SJCRH30 (cell line): Measurements from ENCODE around the gene METTL21C. TPM values are rescaled to one million over a fixed set of nuclear protein-coding genes. Genes with fewer than 3 reads are reported as not detected.
A peak's percentile ranks its signal among the peaks of the same experiment; 100 is the strongest.

Source experiments
- DNase-seq, 2 experiments: peaks; one replicate each; pipeline ENCODE4 v3.0.0-alpha.2; 2015 to 2020
- H3K27ac ChIP-seq: fragments of 250-450 bp; sonication (Bioruptor Pico); 2 replicates; pipeline ENCODE4 v1.5.1; 2020; ENCODE audit warnings: mild to moderate bottlenecking, moderate library complexity
- H3K27me3 ChIP-seq: fragments of 250-450 bp; sonication (Bioruptor Pico); 2 replicates; pipeline ENCODE4 v1.5.1; 2020; ENCODE audit warnings: mild to moderate bottlenecking, moderate library complexity
- H3K36me3 ChIP-seq: fragments of 250-450 bp; sonication (Bioruptor Pico); 2 replicates; pipeline ENCODE4 v1.5.1; 2020; ENCODE audit warnings: mild to moderate bottlenecking, moderate library complexity
- H3K4me1 ChIP-seq: fragments of 250-450 bp; sonication (Bioruptor Pico); 2 replicates; pipeline ENCODE4 v1.5.1; 2020; ENCODE audit warnings: mild to moderate bottlenecking, moderate library complexity
- H3K4me3 ChIP-seq: fragments of 250-450 bp; sonication (Bioruptor Pico); 2 replicates; pipeline ENCODE4 v1.5.1; 2020; ENCODE audit warnings: mild to moderate bottlenecking, moderate library complexity
- H3K9me3 ChIP-seq: fragments of 250-450 bp; sonication (Bioruptor Pico); replicated peaks from 2 replicates; pipeline ENCODE4 v1.5.1; 2020; ENCODE audit warnings: mild to moderate bottlenecking, moderate library complexity
- total RNA-seq: library from RNA; depleted of rRNA; stranded (reverse); fragments of >200 nt; shearing (Covaris generic); gene quantifications from 2 replicates; pipeline ENCODE4 v1.2.3, GENCODE V29; 2014; rRNA removed

Gene METTL21C
- not detected in 2 replicates for total RNA-seq

DNA sequence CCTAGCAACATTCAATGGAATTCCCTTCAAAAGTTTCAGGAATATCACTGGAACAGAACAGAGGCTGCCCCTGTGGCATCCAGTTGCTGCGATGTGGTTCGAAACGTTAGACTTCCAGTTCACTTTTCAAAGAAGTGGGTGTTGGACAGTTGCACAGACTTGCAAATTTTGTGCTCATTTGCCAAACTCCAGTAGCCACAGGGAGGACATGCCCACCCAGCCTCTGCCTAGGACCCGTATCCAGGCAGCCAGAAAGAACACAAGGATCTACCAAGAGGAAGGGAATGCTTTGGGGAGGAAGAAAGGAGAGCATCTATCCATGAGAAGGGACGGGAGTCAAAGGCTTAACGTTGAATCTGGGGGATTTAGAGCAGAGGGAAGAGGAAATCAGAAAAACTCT lies at the start of gene METTL21C:
TSS of gene METTL21C (minus strand) at position 108 of the 400 bp plus-strand sequence. CDS start 546 bp downstream, outside the sequence.
- peaks cover 2% of the 10 kb centered on the region; the same call in 1 of the 2 replicates for H3K4me1 ChIP-seq
- no peaks in the 10 kb centered on the region for H3K27me3 ChIP-seq
- no peak within 1 kb of the TSS for H3K27ac ChIP-seq
- no peaks in the 10 kb centered on the region for H3K36me3 ChIP-seq
- DNase-seq = no peak
- H3K4me3 ChIP-seq = no peak within 1 kb of the TSS
- 0 out of 2 replicates have a peak, but pooled peaks cover 2% of the 10 kb centered on the region for H3K9me3 ChIP-seq

- no peaks in the 10 kb centered on the region for H3K4me1 ChIP-seq
- H3K9me3 ChIP-seq = no peaks in the 10 kb centered on the region
- no peaks in the 10 kb centered on the region for H3K36me3 ChIP-seq
- H3K4me3 ChIP-seq = no peak overlapping the region
- H3K27me3 ChIP-seq = no peaks in the 10 kb centered on the region
- DNase-seq = no peak
- H3K27ac ChIP-seq = no peak overlapping the region
These were observed 47.7 kb upstream of the METTL21C start for GRCh38 chr13:102742506-102742905.

GRCh38 chr13:102742101-102742500 lies 47.3 kb upstream of the METTL21C start:
- no peaks in the 10 kb centered on the region for H3K36me3 ChIP-seq
- no peaks in the 10 kb centered on the region for H3K9me3 ChIP-seq
- no peak for DNase-seq
- H3K27me3 ChIP-seq = no peaks in the 10 kb centered on the region
- no peaks in the 10 kb centered on the region for H3K4me1 ChIP-seq
- no peak overlapping the region for H3K27ac ChIP-seq
- no peak overlapping the region for H3K4me3 ChIP-seq

GRCh38 chr13:102729560-102730270 lies 34.9 kb upstream of the METTL21C start:
- no peaks in the 10 kb centered on the region for H3K27me3 ChIP-seq
- no peaks in the 10 kb centered on the region for H3K36me3 ChIP-seq
- DNase-seq = peak in 1 of 2 experiments; percentile 32
- peak overlapping the region; percentile 24 for H3K4me3 ChIP-seq
- no peaks in the 10 kb centered on the region for H3K9me3 ChIP-seq
- H3K4me1 ChIP-seq = no peaks in the 10 kb centered on the region
- no peak overlapping the region for H3K27ac ChIP-seq

- no peak overlapping the region for H3K27ac ChIP-seq
- no peaks in the 10 kb centered on the region for H3K36me3 ChIP-seq
- no peak for DNase-seq
- no peaks in the 10 kb centered on the region for H3K4me1 ChIP-seq
- H3K4me3 ChIP-seq = no peak overlapping the region
- no peaks in the 10 kb centered on the region for H3K27me3 ChIP-seq
- H3K9me3 ChIP-seq = no peaks in the 10 kb centered on the region; the same call in 1 of the 2 replicates
These were observed 31.6 kb upstream of the METTL21C start for GRCh38 chr13:102726430-102726829.

DNA sequence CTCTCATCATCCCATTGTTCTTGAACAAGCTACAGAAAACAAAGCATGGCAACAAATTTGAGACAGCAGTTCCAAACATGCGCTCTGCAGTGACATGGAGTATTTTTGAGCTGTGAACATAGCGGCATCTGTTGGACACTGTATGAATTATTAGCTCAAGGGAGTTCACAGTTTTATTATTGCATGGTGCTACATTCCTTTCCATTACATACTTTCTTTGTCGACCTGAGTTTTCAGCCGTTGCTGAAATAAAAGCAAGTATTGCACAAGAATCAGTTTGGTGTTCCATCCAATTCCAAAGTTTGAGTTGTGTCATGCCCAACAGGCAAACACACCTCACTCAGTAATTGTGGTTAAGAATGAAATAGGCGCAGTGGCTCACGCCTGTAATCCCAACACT lies 30.1 kb upstream of the METTL21C start:
- Histone ChIP-seq H3K4me3 (no peak overlapping the region), H3K27ac (no peak overlapping the region), H3K9me3 (no peaks in the 10 kb centered on the region; the same call in 1 of the 2 replicates), H3K27me3 (no peaks in the 10 kb centered on the region), H3K36me3 (no peaks in the 10 kb centered on the region), H3K4me1 (no peaks in the 10 kb centered on the region)
- DNase-seq = peak in 1 of 2 experiments; percentile 16

- H3K9me3 ChIP-seq = no peaks in the 10 kb centered on the region; the same call in 1 of the 2 replicates
- no peaks in the 10 kb centered on the region for H3K36me3 ChIP-seq
- H3K4me1 ChIP-seq = no peaks in the 10 kb centered on the region
- no peak for DNase-seq
- H3K27me3 ChIP-seq = no peaks in the 10 kb centered on the region
- no peak overlapping the region for H3K27ac ChIP-seq
- no peak overlapping the region for H3K4me3 ChIP-seq
These were observed 27.0 kb upstream of the METTL21C start for GRCh38 chr13:102721800-102722231.

DNA sequence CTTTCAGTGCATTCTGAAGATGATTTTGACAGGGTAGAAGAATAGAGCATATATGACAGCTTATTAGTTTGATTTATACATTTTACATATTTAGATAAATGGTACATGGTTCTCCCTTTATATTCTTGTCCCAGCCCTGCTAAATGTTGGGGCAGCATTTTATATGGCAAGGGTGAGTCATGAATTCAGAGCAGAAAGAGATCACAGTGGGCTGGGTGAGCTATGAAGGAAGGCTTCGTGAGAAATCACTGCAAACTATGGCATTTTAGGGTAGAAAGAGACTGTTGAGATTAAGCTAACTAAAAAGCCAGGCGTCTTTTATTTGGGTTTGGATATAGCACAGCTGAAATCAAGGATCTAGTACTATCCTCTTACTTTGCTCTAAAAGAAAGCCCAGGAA lies 23.9 kb upstream of the METTL21C start:
- Histone ChIP-seq H3K36me3 (no peaks in the 10 kb centered on the region), H3K4me1 (peaks cover 7% of the 10 kb centered on the region; the same call in 1 of the 2 replicates), H3K4me3 (no peak overlapping the region), H3K27me3 (no peaks in the 10 kb centered on the region), H3K9me3 (no peaks in the 10 kb centered on the region; the same call in 1 of the 2 replicates), H3K27ac (no peak overlapping the region)
- no peak for DNase-seq

- Histone ChIP-seq H3K4me3 (no peak overlapping the region), H3K27me3 (no peaks in the 10 kb centered on the region), H3K9me3 (no peaks in the 10 kb centered on the region), H3K4me1 (peaks cover 7% of the 10 kb centered on the region; the same call in 1 of the 2 replicates), H3K36me3 (no peaks in the 10 kb centered on the region), H3K27ac (no peak overlapping the region)
- DNase-seq = no peak
These were observed 20.6 kb upstream of the METTL21C start for GRCh38 chr13:102715447-102715846.

DNA sequence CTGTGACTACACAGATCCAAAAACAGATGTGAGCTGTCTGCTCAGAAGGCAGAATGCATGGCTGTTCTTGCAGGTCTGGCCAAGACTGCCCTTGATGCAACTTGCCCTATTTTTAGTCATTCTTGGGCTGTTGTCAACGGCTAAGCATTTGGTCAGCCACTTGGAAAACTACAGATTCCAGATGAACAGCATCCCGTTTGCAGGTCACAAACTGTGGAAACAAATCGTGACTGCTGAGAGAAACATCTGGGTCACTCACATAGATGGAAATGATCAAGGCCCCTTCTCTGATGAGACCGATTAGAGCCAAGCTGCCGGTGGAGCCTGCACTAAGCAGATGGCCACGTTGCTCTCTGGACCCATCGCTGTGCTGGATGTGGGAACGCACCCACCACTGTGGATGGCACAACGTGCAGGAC lies 15.4 kb upstream of the METTL21C start:
- Histone ChIP-seq H3K27me3 (no peaks in the 10 kb centered on the region), H3K36me3 (no peaks in the 10 kb centered on the region), H3K4me3 (no peak overlapping the region), H3K9me3 (no peaks in the 10 kb centered on the region), H3K4me1 (peaks cover 20% of the 10 kb centered on the region), H3K27ac (no peak overlapping the region)
- DNase-seq = no peak

DNA sequence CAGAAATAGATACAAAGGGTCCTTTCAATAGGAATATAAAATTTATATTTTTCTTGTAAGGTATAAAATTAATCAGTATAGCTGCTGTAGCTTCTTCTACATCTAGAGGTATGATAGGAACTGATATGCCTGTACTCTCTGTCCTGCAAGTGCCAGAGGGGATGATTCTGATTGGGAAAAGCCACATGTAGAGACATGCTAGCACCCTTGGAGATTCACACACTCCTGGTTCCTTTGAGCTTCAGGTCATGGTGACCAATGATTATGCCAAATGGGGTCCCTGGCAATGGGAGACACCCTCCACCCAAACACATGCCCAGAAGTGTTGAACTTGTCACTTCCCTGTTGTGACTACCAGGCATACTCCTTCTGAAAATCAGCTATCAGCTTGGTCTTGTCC lies 14.7 kb upstream of the METTL21C start:
- H3K27ac ChIP-seq = no peak overlapping the region
- no peaks in the 10 kb centered on the region for H3K9me3 ChIP-seq
- H3K4me3 ChIP-seq = no peak overlapping the region
- H3K27me3 ChIP-seq = no peaks in the 10 kb centered on the region
- H3K4me1 ChIP-seq = peaks cover 23% of the 10 kb centered on the region
- no peaks in the 10 kb centered on the region for H3K36me3 ChIP-seq
- DNase-seq = no peak

DNA sequence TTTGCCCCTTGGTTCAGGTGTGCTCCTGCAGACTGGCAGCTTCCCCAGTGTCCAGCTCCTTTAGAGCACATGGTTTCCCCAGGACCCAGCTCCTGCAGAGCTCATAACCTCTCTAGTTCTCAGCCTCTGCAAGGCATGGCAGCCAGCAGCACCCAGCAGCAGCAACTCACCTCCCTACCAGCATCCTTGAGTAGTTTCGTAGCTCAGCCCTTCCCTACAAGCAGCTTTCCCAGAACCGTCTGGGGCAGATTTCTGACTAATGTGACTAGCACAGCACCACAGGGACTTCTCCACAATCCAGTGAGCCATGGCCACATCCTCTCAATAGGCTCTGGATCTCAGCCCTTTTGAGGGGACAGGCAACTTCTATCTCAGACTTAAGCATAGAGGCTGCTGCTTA lies 14.1 kb upstream of the METTL21C start:
- Histone ChIP-seq H3K27me3 (no peaks in the 10 kb centered on the region), H3K4me3 (no peak overlapping the region), H3K27ac (no peak overlapping the region), H3K4me1 (peaks cover 23% of the 10 kb centered on the region), H3K9me3 (no peaks in the 10 kb centered on the region), H3K36me3 (no peaks in the 10 kb centered on the region)
- DNase-seq = no peak

DNA sequence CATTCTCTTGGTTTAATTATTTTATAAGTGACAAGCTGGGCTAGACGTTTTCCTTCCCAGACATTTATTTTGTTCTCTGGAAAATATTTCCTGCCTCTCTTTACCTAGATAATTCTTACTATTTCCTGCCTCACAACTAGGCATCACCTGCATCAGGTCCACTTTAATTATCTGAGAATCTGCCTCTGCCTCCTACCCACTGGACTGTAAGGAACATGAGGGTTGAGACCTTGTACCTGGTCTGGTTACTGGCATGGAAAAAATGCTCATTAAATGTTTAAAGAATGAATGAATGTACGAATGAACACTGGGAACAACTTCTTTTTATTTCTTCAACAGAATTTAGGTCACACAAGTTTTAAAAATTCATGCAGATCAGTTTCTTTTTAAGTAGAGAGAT lies 13.4 kb upstream of the METTL21C start:
- peaks cover 23% of the 10 kb centered on the region for H3K4me1 ChIP-seq
- H3K36me3 ChIP-seq = no peaks in the 10 kb centered on the region
- H3K27me3 ChIP-seq = no peaks in the 10 kb centered on the region
- DNase-seq = no peak
- no peak overlapping the region for H3K4me3 ChIP-seq
- no peak overlapping the region for H3K27ac ChIP-seq
- H3K9me3 ChIP-seq = no peaks in the 10 kb centered on the region

DNA sequence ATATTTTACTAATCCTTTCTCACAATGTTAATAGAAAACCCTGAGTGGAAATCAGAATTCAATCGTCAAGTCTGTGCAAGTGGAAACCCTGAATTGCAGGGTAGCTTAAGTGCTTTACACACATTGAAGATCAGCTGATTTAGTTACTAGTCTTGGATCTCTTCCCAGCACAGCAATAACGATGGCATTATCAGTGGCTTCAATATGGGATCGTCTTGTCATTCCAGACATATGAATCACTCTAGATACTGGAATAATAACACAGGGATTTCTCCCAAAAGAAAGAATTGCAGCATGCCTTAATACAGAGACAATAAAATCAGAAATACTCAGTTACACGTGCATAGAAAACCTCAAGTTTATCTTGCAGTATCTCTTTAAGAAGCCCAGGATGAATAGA lies 12.6 kb upstream of the METTL21C start:
- Histone ChIP-seq H3K9me3 (no peaks in the 10 kb centered on the region), H3K4me3 (no peak overlapping the region), H3K36me3 (no peaks in the 10 kb centered on the region), H3K27me3 (no peaks in the 10 kb centered on the region), H3K27ac (no peak overlapping the region), H3K4me1 (peaks cover 23% of the 10 kb centered on the region)
- DNase-seq = peak; percentile 18 to 62

DNA sequence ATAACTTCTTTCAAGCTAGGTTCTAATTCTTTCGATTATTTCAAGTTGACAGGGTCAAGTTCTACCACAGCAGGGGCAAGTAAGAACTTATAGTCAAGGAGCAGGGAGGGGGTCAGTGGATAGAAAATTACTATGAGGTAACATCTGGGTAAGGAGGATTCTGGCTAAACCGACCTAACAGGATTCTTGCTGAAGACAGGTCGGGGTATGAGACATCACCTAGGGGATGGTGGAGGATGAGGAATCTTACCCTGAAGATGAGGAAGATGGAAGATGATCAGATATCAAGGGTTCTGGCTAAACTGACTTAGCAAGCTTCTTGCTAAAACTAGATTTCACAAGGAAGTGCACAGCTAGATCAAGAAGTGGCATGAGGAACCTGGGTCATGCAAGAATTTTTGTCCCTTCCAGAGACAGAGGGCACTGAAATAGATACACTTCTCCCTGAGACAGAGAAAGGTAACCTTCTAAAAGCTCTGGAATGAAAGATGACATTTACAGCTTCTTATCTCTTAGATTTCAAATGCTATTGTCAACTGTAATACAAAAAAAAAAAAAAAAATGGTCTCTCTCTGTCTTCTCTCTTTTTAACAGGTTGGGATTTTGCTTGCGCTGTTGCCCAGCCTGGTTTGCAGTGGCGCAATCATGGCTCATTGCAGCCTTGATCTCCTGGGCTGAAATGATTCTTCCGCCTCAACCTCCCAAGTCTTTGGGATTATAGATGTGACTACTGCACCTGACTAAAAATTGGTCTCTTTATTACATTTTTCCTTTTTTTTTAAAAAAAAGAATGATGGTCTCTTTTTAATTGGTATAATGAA lies 9.6 kb upstream of the METTL21C start:
- Histone ChIP-seq H3K9me3 (no peaks in the 10 kb centered on the region), H3K4me3 (no peak overlapping the region), H3K36me3 (no peaks in the 10 kb centered on the region), H3K27ac (no peak overlapping the region), H3K27me3 (no peaks in the 10 kb centered on the region), H3K4me1 (peaks cover 23% of the 10 kb centered on the region)
- DNase-seq = no peak
